HL-60 (cell line): ENCODE measurements around the gene PEF1.

Source experiments
- DNase-seq, 2 experiments: peaks; one replicate each; pipeline ENCODE4 v3.0.0-alpha.2; 2010 to 2020; ENCODE audit warnings: low read depth in 1 of 2, low spot score in 1 of 2
- H3K27ac ChIP-seq: fragments of 250-450 bp; sonication (Bioruptor Pico); replicated peaks from 2 replicates; pipeline ENCODE4 v1.5.1; 2020; ENCODE audit warnings: mild to moderate bottlenecking, moderate library complexity
- H3K27me3 ChIP-seq: fragments of 250-450 bp; sonication (Bioruptor Pico); 2 replicates; pipeline ENCODE4 v1.5.1; 2021; ENCODE audit warnings: mild to moderate bottlenecking, moderate library complexity; ENCODE audit not compliant: insufficient read depth, poor library complexity, severe bottlenecking
- H3K4me3 ChIP-seq: replicated peaks from 2 replicates; pipeline ENCODE4 v1.5.1; 2011; ENCODE audit warnings: mild to moderate bottlenecking, control low read depth, low read length; ENCODE audit not compliant: insufficient read depth
- GABPA ChIP-seq: IDR thresholded peaks from 2 replicates; pipeline ENCODE4 v1.6.1; 2012; ENCODE audit warnings: low read depth
- POLR2AphosphoS5 ChIP-seq: IDR thresholded peaks from 2 replicates; pipeline ENCODE4 v1.6.1; 2012; ENCODE audit warnings: low read depth
- SPI1 ChIP-seq: IDR thresholded peaks from 2 replicates; pipeline ENCODE4 v1.6.1; 2012; ENCODE audit warnings: low read depth, mild to moderate bottlenecking, borderline replicate concordance
- TF ChIP-seq, protein P1 (sequence below): IDR thresholded peaks from 2 replicates; pipeline ENCODE4 v1.6.1; 2012; ENCODE audit warnings: low read depth; ENCODE audit not compliant: insufficient replicate concordance
- TF ChIP-seq, protein P2 (sequence below): IDR thresholded peaks from one replicate; pipeline ENCODE4 v1.5.1; 2011; ENCODE audit warnings: low read length, control low read depth, inconsistent platforms; ENCODE audit not compliant: insufficient read depth

The PEF1 gene

DNA sequence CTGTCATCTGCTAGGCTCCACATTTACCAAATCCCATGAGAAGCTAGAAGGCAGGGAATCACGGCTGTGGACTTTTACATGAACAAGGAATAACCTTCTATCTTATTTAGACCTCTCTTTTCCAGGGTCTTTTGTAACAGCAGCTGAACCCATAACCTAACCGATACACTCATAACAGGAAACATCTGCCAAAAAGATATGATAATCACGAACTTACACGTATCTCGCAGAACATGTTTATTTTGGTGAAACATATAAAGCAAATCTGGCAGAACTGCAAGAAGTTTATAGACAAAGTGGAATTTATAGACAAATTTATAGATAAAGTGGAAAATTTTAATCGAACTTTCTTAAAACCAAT lies 48.0 kb downstream of the PEF1 start:
- TF ChIP-seq POLR2AphosphoS5 (no peak), GABPA (no peak), SPI1 (no peak)
- TF ChIP-seq, protein P1, sequence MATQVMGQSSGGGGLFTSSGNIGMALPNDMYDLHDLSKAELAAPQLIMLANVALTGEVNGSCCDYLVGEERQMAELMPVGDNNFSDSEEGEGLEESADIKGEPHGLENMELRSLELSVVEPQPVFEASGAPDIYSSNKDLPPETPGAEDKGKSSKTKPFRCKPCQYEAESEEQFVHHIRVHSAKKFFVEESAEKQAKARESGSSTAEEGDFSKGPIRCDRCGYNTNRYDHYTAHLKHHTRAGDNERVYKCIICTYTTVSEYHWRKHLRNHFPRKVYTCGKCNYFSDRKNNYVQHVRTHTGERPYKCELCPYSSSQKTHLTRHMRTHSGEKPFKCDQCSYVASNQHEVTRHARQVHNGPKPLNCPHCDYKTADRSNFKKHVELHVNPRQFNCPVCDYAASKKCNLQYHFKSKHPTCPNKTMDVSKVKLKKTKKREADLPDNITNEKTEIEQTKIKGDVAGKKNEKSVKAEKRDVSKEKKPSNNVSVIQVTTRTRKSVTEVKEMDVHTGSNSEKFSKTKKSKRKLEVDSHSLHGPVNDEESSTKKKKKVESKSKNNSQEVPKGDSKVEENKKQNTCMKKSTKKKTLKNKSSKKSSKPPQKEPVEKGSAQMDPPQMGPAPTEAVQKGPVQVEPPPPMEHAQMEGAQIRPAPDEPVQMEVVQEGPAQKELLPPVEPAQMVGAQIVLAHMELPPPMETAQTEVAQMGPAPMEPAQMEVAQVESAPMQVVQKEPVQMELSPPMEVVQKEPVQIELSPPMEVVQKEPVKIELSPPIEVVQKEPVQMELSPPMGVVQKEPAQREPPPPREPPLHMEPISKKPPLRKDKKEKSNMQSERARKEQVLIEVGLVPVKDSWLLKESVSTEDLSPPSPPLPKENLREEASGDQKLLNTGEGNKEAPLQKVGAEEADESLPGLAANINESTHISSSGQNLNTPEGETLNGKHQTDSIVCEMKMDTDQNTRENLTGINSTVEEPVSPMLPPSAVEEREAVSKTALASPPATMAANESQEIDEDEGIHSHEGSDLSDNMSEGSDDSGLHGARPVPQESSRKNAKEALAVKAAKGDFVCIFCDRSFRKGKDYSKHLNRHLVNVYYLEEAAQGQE = no peak
- TF ChIP-seq, protein P2, sequence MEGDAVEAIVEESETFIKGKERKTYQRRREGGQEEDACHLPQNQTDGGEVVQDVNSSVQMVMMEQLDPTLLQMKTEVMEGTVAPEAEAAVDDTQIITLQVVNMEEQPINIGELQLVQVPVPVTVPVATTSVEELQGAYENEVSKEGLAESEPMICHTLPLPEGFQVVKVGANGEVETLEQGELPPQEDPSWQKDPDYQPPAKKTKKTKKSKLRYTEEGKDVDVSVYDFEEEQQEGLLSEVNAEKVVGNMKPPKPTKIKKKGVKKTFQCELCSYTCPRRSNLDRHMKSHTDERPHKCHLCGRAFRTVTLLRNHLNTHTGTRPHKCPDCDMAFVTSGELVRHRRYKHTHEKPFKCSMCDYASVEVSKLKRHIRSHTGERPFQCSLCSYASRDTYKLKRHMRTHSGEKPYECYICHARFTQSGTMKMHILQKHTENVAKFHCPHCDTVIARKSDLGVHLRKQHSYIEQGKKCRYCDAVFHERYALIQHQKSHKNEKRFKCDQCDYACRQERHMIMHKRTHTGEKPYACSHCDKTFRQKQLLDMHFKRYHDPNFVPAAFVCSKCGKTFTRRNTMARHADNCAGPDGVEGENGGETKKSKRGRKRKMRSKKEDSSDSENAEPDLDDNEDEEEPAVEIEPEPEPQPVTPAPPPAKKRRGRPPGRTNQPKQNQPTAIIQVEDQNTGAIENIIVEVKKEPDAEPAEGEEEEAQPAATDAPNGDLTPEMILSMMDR = no peak
- H3K27ac ChIP-seq = no peak overlapping the region
- no peak overlapping the region for H3K4me3 ChIP-seq
- DNase-seq = no peak
- H3K27me3 ChIP-seq = no peaks in the 10 kb centered on the region

DNA sequence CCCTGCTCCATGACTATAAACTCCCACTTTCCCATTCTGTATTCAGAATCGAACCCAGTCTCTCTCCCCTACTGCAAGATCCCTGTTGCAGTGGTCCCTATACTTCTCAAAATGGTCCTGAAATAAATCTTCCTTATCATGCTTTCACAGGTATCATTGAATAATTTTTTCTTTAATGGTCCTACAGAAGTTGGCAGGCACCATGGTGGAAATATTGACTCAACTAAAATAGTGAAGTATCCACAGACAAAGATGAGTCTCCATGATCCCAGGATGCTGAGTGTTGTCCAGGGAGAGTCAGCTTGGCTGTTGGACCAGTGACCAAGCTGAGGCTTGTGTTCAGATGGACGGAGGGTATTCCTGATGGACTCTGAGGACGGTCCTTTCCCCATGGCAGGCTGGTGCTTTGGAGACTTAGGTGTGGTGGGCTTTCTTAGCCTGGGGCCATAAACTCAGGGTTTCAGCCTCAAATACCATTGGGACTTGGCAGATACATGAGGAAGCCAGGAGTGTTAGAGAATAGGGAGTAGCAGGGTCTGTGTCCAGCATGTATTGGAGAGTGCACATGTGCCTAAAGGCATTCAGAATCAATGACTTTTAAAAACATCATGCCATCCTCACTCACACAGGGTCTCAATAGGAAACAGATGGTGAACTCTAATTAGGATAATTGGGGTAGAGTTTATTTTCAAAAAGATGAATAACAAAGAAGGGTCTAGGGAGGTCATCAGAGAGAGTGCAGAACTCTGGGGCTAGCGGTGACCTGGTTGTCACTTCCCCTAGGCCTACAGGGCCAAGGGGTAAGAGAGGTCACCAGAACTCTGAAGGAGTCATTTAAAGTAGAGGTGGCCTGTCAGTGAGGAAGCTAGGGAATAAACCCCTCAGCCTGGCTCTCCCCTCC lies 48.6 kb downstream of the PEF1 start:
- Histone ChIP-seq H3K27me3 (no peaks in the 10 kb centered on the region), H3K27ac (no peak overlapping the region), H3K4me3 (no peak overlapping the region)
- TF ChIP-seq, protein P2 = no peak
- TF ChIP-seq POLR2AphosphoS5 (no peak), GABPA (no peak), SPI1 (no peak)
- DNase-seq = no peak

DNA sequence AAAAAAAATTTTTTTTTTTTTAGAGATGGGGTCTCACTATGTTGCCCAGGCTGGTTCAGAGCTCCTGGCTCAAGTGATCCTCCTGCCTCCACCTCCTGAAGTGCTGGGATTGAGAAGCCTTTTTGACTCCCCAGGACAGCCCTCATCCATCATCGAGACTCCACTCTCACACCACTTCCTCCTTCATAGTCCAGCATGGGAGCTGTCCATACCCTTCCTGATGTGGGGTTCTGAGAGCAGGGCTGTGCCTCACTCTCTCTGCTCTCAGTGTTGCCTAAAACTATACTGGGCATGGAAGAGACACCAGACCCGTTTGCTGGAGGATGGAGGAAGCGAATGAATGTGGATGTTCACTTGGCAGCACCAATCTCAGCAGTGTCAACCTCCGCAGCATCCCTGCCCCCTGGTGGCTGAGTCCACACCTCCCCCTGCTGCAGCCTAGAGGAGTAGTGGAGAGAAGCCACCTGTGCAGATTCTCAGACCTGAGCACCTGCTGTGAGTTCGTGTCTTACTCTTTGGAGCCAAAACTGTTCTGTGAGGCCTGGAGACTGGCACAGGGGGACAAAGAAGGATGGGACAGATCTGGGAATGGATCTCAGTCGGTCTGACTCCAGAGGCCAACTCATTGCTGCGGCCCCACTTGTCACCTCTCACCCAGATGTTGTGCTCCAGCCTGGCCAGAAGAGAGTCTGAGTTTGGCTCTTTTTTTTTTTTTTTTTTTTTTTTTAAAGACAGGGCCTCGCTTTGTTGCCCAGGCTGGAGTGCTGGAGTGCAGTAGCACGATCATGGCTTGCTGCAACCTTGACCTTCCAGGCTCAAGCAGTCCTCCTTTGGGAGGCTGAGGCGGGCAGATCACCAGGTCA lies 50.7 kb downstream of the PEF1 start:
- TF ChIP-seq POLR2AphosphoS5 (no peak), SPI1 (peak; percentile 18; the same call in 1 of the 2 replicates)
- TF ChIP-seq, protein P2 = peak; percentile 99
- TF ChIP-seq, protein P1 = no peak
- no peaks in the 10 kb centered on the region for H3K27me3 ChIP-seq

More for the DNA sequence above, 50.7 kb downstream of the PEF1 start:
- Histone ChIP-seq H3K27ac (no peak overlapping the region), H3K4me3 (no peak overlapping the region)
- DNase-seq = peak; percentile 15 to 73
